ENCODE measurements around the gene GLUL. TPM values are rescaled to one million over a fixed set of nuclear protein-coding genes. Genes with fewer than 3 reads are reported as not detected.
A peak's percentile ranks its signal among the peaks of the same experiment; 100 is the strongest.
"Not testable (repeated sequence)": the region's sequence is repeated elsewhere in the genome, so short reads cannot be mapped to it uniquely, and the experiment has no call there.

Gene GLUL
- total RNA-seq, 1 experiment from 2014 or later: 4.0 TPM

GRCh38 chr1:182368358-182368757 lies 23.2 kb downstream of the GLUL start:
- DNase-seq (ENCODE audit: low read depth): no peak

GRCh38 chr1:182367926-182368325 lies 23.7 kb downstream of the GLUL start:
- no peak for DNase-seq (ENCODE audit: low read depth)

GRCh38 chr1:182366596-182366995 lies 25.0 kb downstream of the GLUL start:
- no peak for DNase-seq (ENCODE audit: low read depth)

- DNase-seq (ENCODE audit: low read depth): no peak
Measured at GRCh38 chr1:182359645-182360044, 31.9 kb downstream of the GLUL start.

GRCh38 chr1:182357913-182358312 lies 33.7 kb downstream of the GLUL start:
- no peak for DNase-seq (ENCODE audit: low read depth)

GRCh38 chr1:182357171-182357570 lies 34.4 kb downstream of the GLUL start:
- no peak for DNase-seq (ENCODE audit: low read depth)

GRCh38 chr1:182355723-182356098 lies 35.9 kb downstream of the GLUL start:
- no peak for DNase-seq (ENCODE audit: low read depth)

GRCh38 chr1:182351790-182352364 lies 39.7 kb downstream of the GLUL start:
- DNase-seq (ENCODE audit: low read depth): no peak

- no peak for DNase-seq (ENCODE audit: low read depth)
Measured at GRCh38 chr1:182350839-182351238, 40.8 kb downstream of the GLUL start.

- DNase-seq (ENCODE audit: low read depth): no peak
Measured at GRCh38 chr1:182348961-182349747, 42.4 kb downstream of the GLUL start.

- no peak for DNase-seq (ENCODE audit: low read depth)
Measured at GRCh38 chr1:182347019-182347418, 44.6 kb downstream of the GLUL start.

- DNase-seq (ENCODE audit: low read depth): peak; percentile 18
Measured at GRCh38 chr1:182340233-182341058, 51.1 kb downstream of the GLUL start.

GRCh38 chr1:182339684-182340083 lies 51.9 kb downstream of the GLUL start:
- DNase-seq (ENCODE audit: low read depth): no peak

- DNase-seq (ENCODE audit: low read depth): no peak
Measured at GRCh38 chr1:182338806-182339370, 52.7 kb downstream of the GLUL start.

GRCh38 chr1:182337736-182338571 lies 53.6 kb downstream of the GLUL start:
- no peak for DNase-seq (ENCODE audit: low read depth)

- no peak for DNase-seq (ENCODE audit: low read depth)
Measured at GRCh38 chr1:182335771-182336566, 55.6 kb downstream of the GLUL start.

GRCh38 chr1:182333071-182333571 lies 58.5 kb downstream of the GLUL start:
- not testable (repeated sequence) for DNase-seq (ENCODE audit: low read depth)

GRCh38 chr1:182332261-182333060 lies 59.1 kb downstream of the GLUL start:
- DNase-seq (ENCODE audit: low read depth): no peak
